Naive B cell (primary cell): ENCODE results near the gene CCN5. TPM values are rescaled to one million over a fixed set of nuclear protein-coding genes. Genes with fewer than 3 reads are reported as not detected.

Experiments
- ATAC-seq, 2 donors: fragments of 150-1000 bp; cut with Tn5 transposase; 2 replicates each; pipeline ENCODE4 v1.10.0; 2021; ENCODE audit warnings: low read depth in 2 of 2, mild to moderate bottlenecking in 2 of 2, moderate library complexity in 2 of 2
- DNase-seq: peaks from one replicate; pipeline ENCODE4 v3.0.0; 2022
- H3K27ac Mint-ChIP-seq, 6 donors: one replicate each; pipeline ENCODE4 v1.8.0; 2020 to 2022; ENCODE audit warnings: mild to moderate bottlenecking in 6 of 6, mixed read lengths in 6 of 6, moderate library complexity in 5 of 6, inconsistent platforms in 2 of 6
- H3K27me3 Mint-ChIP-seq, 3 donors: one replicate each; pipeline ENCODE4 v1.8.0; 2021 to 2022; ENCODE audit warnings: mixed read lengths in 3 of 3, mild to moderate bottlenecking in 1 of 3
- H3K36me3 Mint-ChIP-seq, 2 donors: one replicate each; pipeline ENCODE4 v1.8.0; 2020 to 2022; ENCODE audit warnings: mixed read lengths in 2 of 2, inconsistent platforms in 1 of 2, mild to moderate bottlenecking in 1 of 2
- H3K4me1 Mint-ChIP-seq, 3 donors: one replicate each; pipeline ENCODE4 v1.8.0; 2020 to 2022; ENCODE audit warnings: mixed read lengths in 3 of 3, inconsistent platforms in 1 of 3, mild to moderate bottlenecking in 1 of 3, moderate library complexity in 1 of 3
- H3K4me3 Mint-ChIP-seq, 8 donors: one replicate each; pipeline ENCODE4 v1.8.0; 2020 to 2022; ENCODE audit warnings: mild to moderate bottlenecking in 8 of 8, mixed read lengths in 8 of 8, moderate library complexity in 8 of 8, inconsistent platforms in 2 of 8
- H3K9me3 Mint-ChIP-seq, 7 donors: one replicate each; pipeline ENCODE4 v1.8.0; 2020 to 2022; ENCODE audit warnings: mixed read lengths in 7 of 7, mild to moderate bottlenecking in 5 of 7, inconsistent platforms in 2 of 7, moderate library complexity in 1 of 7
- polyA plus RNA-seq, 6 donors: library from polyadenylated mRNA; unstranded; fragments of 300-500 nt; fragmentation: Illumina TruSeq; gene quantifications; one replicate each; pipeline ENCODE4 v1.2.3, GENCODE V29; 2021; ENCODE audit warnings: low read depth in 6 of 6

The CCN5 gene
- polyA plus RNA-seq, 6 donors from 2014 or later: not detected

GRCh38 chr20:44738813-44739477 is 23.8 kb downstream of the CCN5 start:
- H3K27me3 Mint-ChIP-seq: peaks cover 6 to 37% (median 35%) of the 10 kb centered on the region in 3 donors
- peak overlapping the region in 1 of 6 donors; percentile 8 for H3K27ac Mint-ChIP-seq
- ATAC-seq (peak; percentile 59 to 68), DNase-seq (peak; percentile 17)
- H3K9me3 Mint-ChIP-seq: peaks cover 2 to 9% (median 7%) of the 10 kb centered on the region in 7 donors
- no peak overlapping the region for H3K4me3 Mint-ChIP-seq
- peaks cover 0 to 13% of the 10 kb centered on the region in 2 donors for H3K36me3 Mint-ChIP-seq
- peaks cover 9 to 10% (median 10%) of the 10 kb centered on the region in 3 donors for H3K4me1 Mint-ChIP-seq

GRCh38 chr20:44739942-44740341 is 24.8 kb downstream of the CCN5 start:
- DNase-seq (no peak), ATAC-seq (no peak)
- Mint-ChIP-seq H3K4me1 (peaks cover 9 to 10% (median 10%) of the 10 kb centered on the region in 3 donors), H3K27ac (no peak overlapping the region), H3K4me3 (no peak overlapping the region), H3K9me3 (peaks cover 2 to 9% (median 7%) of the 10 kb centered on the region in 7 donors), H3K36me3 (peaks cover 0 to 13% of the 10 kb centered on the region in 2 donors), H3K27me3 (peaks cover 15 to 45% (median 42%) of the 10 kb centered on the region in 3 donors)

DNA sequence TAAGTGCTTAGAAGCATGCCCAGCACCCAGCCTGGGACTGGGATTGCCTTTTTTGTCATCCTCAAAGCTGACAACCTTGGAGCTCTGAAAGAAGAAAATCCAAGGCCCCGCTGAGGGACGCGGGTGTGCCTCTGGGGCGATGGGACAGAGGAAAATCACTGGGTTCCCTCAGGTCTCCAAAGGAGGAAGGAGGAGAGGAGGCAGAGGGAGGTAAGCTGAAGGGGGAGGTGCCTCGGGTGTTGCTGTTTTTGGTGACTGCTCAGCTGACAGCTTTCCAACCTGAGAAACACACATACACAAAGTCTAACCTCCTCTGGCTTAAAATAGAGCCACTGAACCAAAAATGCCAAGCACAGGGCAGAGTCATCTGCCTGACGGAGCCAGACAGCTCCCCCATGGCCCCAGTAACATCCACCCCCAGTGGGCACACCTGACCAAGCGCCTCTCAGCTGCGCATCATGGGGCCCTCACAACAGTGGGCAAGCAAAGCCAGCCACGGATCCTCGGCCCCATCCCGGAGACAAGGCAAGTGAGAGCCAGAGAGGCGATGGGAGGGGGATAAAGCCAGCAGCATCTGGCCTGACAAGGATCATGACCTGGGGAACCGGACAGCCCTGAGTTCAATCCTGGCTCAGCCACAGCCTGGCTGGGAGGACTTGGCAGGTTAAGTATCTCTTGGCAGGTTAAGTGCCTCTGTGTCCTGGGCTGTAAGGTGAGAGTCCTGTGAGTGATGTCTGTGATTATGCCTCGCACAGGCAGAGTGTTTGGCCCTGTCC is 27.3 kb downstream of the CCN5 start:
- DNase-seq: no peak
- Mint-ChIP-seq H3K4me3 (no peak overlapping the region), H3K27ac (no peak overlapping the region), H3K27me3 (peaks cover 31 to 65% (median 60%) of the 10 kb centered on the region in 3 donors), H3K36me3 (no peaks in the 10 kb centered on the region), H3K4me1 (peaks cover 6 to 12% (median 12%) of the 10 kb centered on the region in 3 donors), H3K9me3 (peaks cover 0 to 4% (median 0%) of the 10 kb centered on the region in 7 donors)
- no peak for ATAC-seq

DNA sequence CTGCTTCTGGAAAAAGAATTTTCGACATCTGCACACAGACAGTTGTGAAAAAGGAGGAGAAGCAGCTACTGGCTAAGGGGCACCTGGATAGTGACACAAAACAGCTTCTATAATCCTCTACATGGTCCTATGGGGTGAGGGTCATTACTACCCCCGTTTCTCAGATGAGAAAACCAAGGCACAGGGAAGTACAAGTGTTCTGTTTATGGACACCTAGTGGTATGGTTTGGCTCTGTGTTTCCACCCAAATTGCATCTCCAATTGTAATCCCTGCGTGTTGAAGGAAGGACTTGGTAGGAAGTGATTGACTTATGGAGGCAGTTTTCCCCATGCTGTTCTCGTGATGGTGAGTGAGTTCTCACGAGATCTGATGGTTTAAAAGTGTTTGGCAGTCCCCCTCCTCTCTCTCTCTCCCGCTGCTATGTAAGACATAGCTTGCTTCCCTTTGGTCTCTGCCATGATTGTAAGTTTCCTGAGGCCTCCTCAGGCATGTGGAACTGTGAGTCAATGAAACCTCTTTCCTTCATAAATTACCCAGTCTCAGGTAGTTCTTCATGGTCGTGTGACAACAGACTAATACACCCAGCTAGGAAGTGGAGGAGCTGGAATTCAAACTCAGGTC is 28.0 kb downstream of the CCN5 start:
- H3K4me3 Mint-ChIP-seq: peak overlapping the region in 1 of 8 donors; percentile 7
- peaks cover 6 to 13% (median 12%) of the 10 kb centered on the region in 3 donors for H3K4me1 Mint-ChIP-seq
- ATAC-seq (no peak), DNase-seq (no peak)
- H3K27ac Mint-ChIP-seq: no peak overlapping the region
- peaks cover 35 to 68% (median 66%) of the 10 kb centered on the region in 3 donors for H3K27me3 Mint-ChIP-seq
- peaks cover 0 to 4% (median 0%) of the 10 kb centered on the region in 7 donors for H3K9me3 Mint-ChIP-seq
- H3K36me3 Mint-ChIP-seq: no peaks in the 10 kb centered on the region

DNA sequence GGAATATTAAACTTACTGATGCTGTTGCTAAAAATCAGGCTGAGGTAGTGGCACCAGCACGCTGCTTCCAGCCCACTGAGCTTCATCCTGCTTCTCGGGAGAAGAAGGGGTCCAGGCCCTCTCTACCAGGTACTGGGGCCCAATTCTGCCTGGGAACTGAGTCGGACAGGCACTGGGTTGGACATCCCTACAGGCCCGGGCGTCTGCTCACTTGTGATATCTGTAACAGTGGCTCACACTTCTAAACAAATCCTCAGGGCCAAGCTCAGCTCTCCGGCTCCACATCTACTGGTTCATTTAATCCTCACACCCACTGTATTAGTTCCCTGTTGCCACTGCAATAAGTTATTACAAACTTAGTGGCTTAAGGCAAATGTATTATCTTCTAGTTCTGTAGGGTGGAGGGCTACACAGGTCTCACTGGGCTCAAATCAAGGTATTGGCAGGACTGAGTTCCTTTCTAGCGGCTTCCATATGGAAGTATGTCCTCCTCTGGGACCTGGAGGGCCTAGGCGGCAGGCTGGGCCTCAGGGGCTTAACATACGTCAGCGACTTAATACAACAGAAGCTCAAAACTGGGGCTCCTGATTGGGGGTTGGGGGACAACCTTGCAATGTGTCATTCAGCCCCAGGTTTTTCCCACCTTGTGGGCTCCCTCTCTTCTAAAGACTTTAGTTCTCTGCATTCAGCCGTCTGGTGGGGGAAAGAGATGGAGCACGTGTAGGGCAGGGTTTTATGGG is 28.9 kb downstream of the CCN5 start:
- Mint-ChIP-seq H3K4me1 (peaks cover 6 to 13% (median 10%) of the 10 kb centered on the region in 3 donors), H3K27ac (no peak overlapping the region), H3K4me3 (no peak overlapping the region), H3K9me3 (peaks cover 0 to 1% (median 0%) of the 10 kb centered on the region in 7 donors), H3K27me3 (peaks cover 44 to 73% (median 73%) of the 10 kb centered on the region in 3 donors), H3K36me3 (no peaks in the 10 kb centered on the region)
- no peak for ATAC-seq
- no peak for DNase-seq

- Mint-ChIP-seq H3K4me3 (peak overlapping the region in 7 of 8 donors; percentile 53 to 78 (median 66)), H3K27me3 (peaks cover 52 to 80% (median 80%) of the 10 kb centered on the region in 3 donors), H3K4me1 (peaks cover 6 to 13% (median 10%) of the 10 kb centered on the region in 3 donors), H3K27ac (peak overlapping the region in 2 of 6 donors; percentile 42 to 79), H3K9me3 (no peaks in the 10 kb centered on the region), H3K36me3 (no peaks in the 10 kb centered on the region)
- no peak for DNase-seq
- ATAC-seq: no peak
Observed at GRCh38 chr20:44745122-44745597, 30.0 kb downstream of the CCN5 start.

GRCh38 chr20:44745598-44746366 is 30.6 kb downstream of the CCN5 start, which contains the start of gene KCNK15:
TSS of gene KCNK15 (plus strand) at chr20:44745865. CDS start at chr20:44745911, 46 bp downstream.
- H3K27ac Mint-ChIP-seq: peak within 1 kb of the TSS in 2 of 6 donors; percentile 42 to 79

DNA sequence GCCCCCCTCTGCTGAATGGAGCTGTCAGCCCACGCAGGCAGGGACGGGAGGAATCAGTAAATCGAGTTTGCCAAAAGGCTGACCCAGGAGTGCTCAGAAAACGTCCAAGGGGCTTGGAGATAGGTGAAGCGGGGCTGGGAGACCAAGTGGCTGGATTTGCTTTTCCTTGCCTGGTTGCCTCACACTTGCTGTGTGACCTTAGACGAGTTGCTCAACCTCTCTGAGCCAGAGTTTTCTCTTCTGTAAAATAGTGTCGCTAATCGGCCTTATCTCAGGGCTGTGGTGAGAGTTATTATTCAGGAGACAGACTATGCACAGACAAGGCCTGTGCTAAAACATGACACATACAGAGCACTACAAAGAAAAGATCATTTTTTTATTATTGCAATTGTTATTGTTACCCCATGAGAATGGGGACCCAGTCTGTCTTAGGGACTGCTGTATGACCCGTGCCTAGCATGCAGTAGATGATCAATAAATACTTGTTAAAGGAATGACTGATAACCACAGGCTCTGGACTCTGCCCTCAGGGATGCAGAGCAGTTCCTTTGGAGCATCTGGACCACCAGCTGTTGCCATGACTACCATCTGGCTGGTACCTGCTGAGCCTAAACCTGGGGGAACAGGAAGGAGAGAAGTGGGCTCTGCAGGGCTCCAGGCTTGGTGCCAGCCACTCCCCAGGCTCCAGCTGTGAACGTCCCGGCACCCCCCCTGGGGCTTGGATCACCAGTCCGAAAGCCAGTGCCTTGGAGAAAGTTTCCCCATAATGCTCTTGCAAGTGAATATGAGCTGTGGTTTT is 31.4 kb downstream of the CCN5 start:
- no peak for ATAC-seq
- H3K36me3 Mint-ChIP-seq: no peaks in the 10 kb centered on the region
- no peak for DNase-seq
- peaks cover 6 to 13% (median 10%) of the 10 kb centered on the region in 3 donors for H3K4me1 Mint-ChIP-seq
- H3K9me3 Mint-ChIP-seq: no peaks in the 10 kb centered on the region
- H3K27ac Mint-ChIP-seq: no peak overlapping the region
- H3K27me3 Mint-ChIP-seq: peaks cover 52 to 78% (median 76%) of the 10 kb centered on the region in 3 donors
- H3K4me3 Mint-ChIP-seq: peak overlapping the region; percentile 47 to 85 (median 67)

More at GRCh38 chr20:44745598-44746366, 30.6 kb downstream of the CCN5 start, which contains the start of gene KCNK15:
- DNase-seq: peak; percentile 8
- Mint-ChIP-seq H3K4me3 (peak within 1 kb of the TSS; percentile 47 to 85 (median 69)), H3K4me1 (peaks cover 6 to 13% (median 10%) of the 10 kb centered on the region in 3 donors), H3K36me3 (no peaks in the 10 kb centered on the region), H3K9me3 (no peaks in the 10 kb centered on the region), H3K27me3 (peaks cover 52 to 77% (median 76%) of the 10 kb centered on the region in 3 donors)
- peak; percentile 67 to 71 for ATAC-seq

DNA sequence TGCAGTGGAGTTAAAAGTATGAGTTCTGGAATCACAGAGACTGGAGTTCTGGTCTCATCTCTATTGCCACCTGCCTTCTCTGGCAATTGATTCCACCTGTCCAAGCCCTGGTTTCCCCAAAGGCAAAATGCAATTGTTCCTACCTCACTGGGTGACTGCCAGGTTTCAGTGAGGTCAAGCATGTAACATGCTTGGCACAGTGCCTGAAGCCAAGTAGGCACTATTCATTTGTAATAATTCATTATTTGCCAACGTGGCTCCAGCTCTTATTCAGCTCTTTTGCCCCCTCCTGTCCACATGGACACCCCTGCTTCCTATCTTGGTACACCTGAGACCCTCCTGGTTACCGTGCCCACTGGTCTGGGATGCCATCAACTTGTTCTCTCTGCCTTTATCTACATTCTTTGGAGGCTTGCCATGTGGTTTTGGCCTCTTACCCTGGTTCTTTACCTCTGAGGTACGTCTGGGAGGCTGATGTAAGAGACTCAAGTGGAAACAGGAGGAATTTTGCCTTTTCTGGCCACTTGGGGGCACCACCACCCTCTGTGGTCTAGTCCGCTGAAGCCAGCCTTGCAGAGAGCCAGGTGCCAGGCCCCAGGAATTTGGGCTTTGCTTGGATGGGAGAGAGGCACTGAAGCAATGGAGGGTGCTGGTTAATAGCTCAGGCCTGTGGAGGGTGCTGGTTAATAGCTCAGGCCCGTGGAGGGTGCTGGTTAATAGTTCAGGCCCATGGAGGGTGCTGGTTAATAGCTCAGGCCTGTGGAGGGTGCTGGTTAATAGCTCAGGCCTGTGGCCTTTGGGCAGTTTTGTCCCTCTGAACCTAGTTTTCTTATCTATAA is 32.2 kb downstream of the CCN5 start:
- peaks cover 52 to 72% (median 72%) of the 10 kb centered on the region in 3 donors for H3K27me3 Mint-ChIP-seq
- DNase-seq (peak; percentile 24), ATAC-seq (peak; percentile 42 to 51)
- H3K36me3 Mint-ChIP-seq: no peaks in the 10 kb centered on the region
- no peaks in the 10 kb centered on the region for H3K9me3 Mint-ChIP-seq
- peak overlapping the region in 7 of 8 donors; percentile 44 to 85 (median 65) for H3K4me3 Mint-ChIP-seq
- H3K4me1 Mint-ChIP-seq: peaks cover 6 to 13% (median 10%) of the 10 kb centered on the region in 3 donors
- peak overlapping the region in 2 of 6 donors; percentile 16 to 72 for H3K27ac Mint-ChIP-seq

- Mint-ChIP-seq H3K36me3 (no peaks in the 10 kb centered on the region), H3K9me3 (no peaks in the 10 kb centered on the region), H3K27me3 (peaks cover 49 to 73% (median 67%) of the 10 kb centered on the region in 3 donors), H3K4me3 (no peak overlapping the region), H3K4me1 (peaks cover 6 to 13% (median 10%) of the 10 kb centered on the region in 3 donors), H3K27ac (no peak overlapping the region)
- DNase-seq (no peak), ATAC-seq (no peak)
Observed at GRCh38 chr20:44748005-44748370, 32.8 kb downstream of the CCN5 start.
